Fibroblast of lung (primary cell): ENCODE results near the gene ENPP7. TPM values are rescaled to one million over a fixed set of nuclear protein-coding genes. Genes with fewer than 3 reads are reported as not detected.
A peak's percentile ranks its signal among the peaks of the same experiment; 100 is the strongest.

ENCODE experiments used
- DNase-seq, 2 donors: peaks; one replicate each; pipeline versions ENCODE4 v3.0.0 to v3.0.0-alpha.2; 2010; ENCODE audit warnings: low read depth in 2 of 2
- H2AFZ ChIP-seq: 2 replicates; pipeline ENCODE4 v1.5.1; 2012; ENCODE audit warnings: low read length, control low read depth, inconsistent platforms
- H3K27ac ChIP-seq: 2 replicates; pipeline ENCODE4 v1.5.1; 2011; ENCODE audit warnings: low read length, control low read depth; ENCODE audit not compliant: insufficient read depth
- H3K27me3 ChIP-seq: 2 replicates; pipeline ENCODE4 v1.5.1; 2011; ENCODE audit warnings: mild to moderate bottlenecking, low read length; ENCODE audit not compliant: control insufficient read depth, insufficient read depth
- H3K36me3 ChIP-seq: 2 replicates; pipeline ENCODE4 v1.5.1; 2011; ENCODE audit warnings: low read length; ENCODE audit not compliant: control insufficient read depth, insufficient read depth
- H3K4me1 ChIP-seq: 2 replicates; pipeline ENCODE4 v1.5.1; 2011; ENCODE audit warnings: low read length; ENCODE audit not compliant: control insufficient read depth, insufficient read depth; ENCODE audit errors: extremely low read depth
- H3K4me2 ChIP-seq: 2 replicates; pipeline ENCODE4 v1.5.1; 2011; ENCODE audit warnings: low read length, control low read depth; ENCODE audit not compliant: insufficient read depth; ENCODE audit errors: extremely low read depth
- H3K4me3 ChIP-seq, 4 experiments: fragments of 200-600 bp in 1 of 4; sonication (generic) in 1 of 4; replicated peaks in 1 of 4; 2 replicates each; pipeline ENCODE4 v1.5.1; 2011 to 2016; ENCODE audit warnings: low read length in 4 of 4, low read depth in 3 of 4, mild to moderate bottlenecking in 3 of 4, control low read depth in 2 of 4, inconsistent platforms in 1 of 4, mixed read lengths in 1 of 4; ENCODE audit not compliant: insufficient read depth in 1 of 4; ENCODE audit errors: control extremely low read depth in 1 of 4
- H3K79me2 ChIP-seq: 2 replicates; pipeline ENCODE4 v1.5.1; 2012; ENCODE audit warnings: mild to moderate bottlenecking, low read length, inconsistent platforms; ENCODE audit not compliant: control insufficient read depth, insufficient read depth
- H3K9ac ChIP-seq: 2 replicates; pipeline ENCODE4 v1.5.1; 2011; ENCODE audit warnings: mild to moderate bottlenecking, low read length, control low read depth; ENCODE audit not compliant: insufficient read depth
- H3K9me3 ChIP-seq: 2 replicates; pipeline ENCODE4 v1.5.1; 2012; ENCODE audit warnings: low read depth, low read length; ENCODE audit not compliant: control insufficient read depth, insufficient read depth
- H4K20me1 ChIP-seq: 2 replicates; pipeline ENCODE4 v1.5.1; 2011; ENCODE audit warnings: low read length; ENCODE audit not compliant: control insufficient read depth, insufficient read depth; ENCODE audit errors: extremely low read depth
- EZH2 ChIP-seq: IDR thresholded peaks from 2 replicates; pipeline ENCODE4 v1.5.1; 2012; ENCODE audit warnings: low read length, control low read depth, mild to moderate bottlenecking; ENCODE audit errors: missing control alignments
- polyA plus RNA-seq, 2 donors: library from polyadenylated mRNA; depleted of rRNA in 1 of 2; stranded (reverse) in 1 of 2; unstranded in 1 of 2; fragments of >200 nt; gene quantifications; 2 replicates each; pipeline ENCODE4 v1.2.1, GENCODE V29; 2011 to 2012; ENCODE audit warnings: missing spikeins in 1 of 2
- total RNA-seq: library from RNA; depleted of rRNA; stranded (reverse); fragments of >200 nt; gene quantifications from 2 replicates; pipeline ENCODE4 v1.2.1, GENCODE V29; 2014
- TF ChIP-seq, protein P1 (sequence below), 2 donors: IDR thresholded peaks in 1 of 2; conservative IDR thresholded peaks in 1 of 2; 1 replicate in 1 of 2; 2 replicates in 1 of 2; pipeline ENCODE4 v1.5.1; 2011 to 2012; ENCODE audit warnings: low read length in 2 of 2, control low read depth in 1 of 2, inconsistent platforms in 1 of 2, low read depth in 1 of 2, mild to moderate bottlenecking in 1 of 2

Gene ENPP7
- total and polyA plus RNA-seq, 2 donors (not counting 1 experiment from before 2014, with no cell fraction given): not detected

DNA sequence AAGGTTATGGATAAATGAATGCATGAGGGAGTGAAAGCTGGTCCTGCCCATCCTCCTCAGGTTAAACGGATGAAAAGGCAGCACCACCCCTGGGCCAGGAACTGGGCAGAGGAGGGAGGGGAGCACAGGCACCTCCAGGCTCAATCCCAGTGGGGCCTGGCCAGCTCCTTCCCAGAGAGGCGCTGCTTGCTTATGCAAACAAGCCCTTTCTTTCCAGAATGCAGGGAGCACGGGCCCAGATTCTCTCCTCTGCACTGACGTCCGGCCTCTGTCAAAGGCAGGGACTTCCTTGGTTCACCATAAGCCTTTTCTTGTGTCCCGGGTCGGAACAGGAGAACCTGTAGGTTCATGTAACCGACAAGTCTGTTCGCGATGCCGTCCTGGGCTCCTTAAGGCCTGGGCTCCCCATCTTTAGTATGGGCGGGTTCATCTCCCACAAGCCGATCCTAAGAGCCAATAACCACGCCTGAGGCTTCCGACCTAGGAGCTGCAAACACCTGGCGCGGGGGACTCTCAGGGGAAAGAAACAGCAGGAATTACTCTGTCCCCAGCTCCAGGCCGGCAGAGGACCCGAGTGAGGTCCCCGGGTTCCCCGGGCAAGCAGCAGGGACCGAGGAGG lies 16.3 kb downstream of the ENPP7 start:
- H3K36me3 ChIP-seq: no peaks in the 10 kb centered on the region
- no peaks in the 10 kb centered on the region for H3K79me2 ChIP-seq
- peak; percentile 52 for TF ChIP-seq EZH2
- TF ChIP-seq, protein P1, sequence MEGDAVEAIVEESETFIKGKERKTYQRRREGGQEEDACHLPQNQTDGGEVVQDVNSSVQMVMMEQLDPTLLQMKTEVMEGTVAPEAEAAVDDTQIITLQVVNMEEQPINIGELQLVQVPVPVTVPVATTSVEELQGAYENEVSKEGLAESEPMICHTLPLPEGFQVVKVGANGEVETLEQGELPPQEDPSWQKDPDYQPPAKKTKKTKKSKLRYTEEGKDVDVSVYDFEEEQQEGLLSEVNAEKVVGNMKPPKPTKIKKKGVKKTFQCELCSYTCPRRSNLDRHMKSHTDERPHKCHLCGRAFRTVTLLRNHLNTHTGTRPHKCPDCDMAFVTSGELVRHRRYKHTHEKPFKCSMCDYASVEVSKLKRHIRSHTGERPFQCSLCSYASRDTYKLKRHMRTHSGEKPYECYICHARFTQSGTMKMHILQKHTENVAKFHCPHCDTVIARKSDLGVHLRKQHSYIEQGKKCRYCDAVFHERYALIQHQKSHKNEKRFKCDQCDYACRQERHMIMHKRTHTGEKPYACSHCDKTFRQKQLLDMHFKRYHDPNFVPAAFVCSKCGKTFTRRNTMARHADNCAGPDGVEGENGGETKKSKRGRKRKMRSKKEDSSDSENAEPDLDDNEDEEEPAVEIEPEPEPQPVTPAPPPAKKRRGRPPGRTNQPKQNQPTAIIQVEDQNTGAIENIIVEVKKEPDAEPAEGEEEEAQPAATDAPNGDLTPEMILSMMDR (conservative IDR thresholded peaks at IDR 0.05 in 1 of 2, IDR thresholded peaks at IDR 0.05 in 1 of 2; ENCODE audit: low read depth in 1 of 2, low read length in 2 of 2): no peak
- H4K20me1 ChIP-seq: no peaks in the 10 kb centered on the region
- H3K9ac ChIP-seq: no peak overlapping the region
- H2AFZ ChIP-seq: no peak overlapping the region
- H3K27me3 ChIP-seq: peaks cover 28% of the 10 kb centered on the region
- H3K4me2 ChIP-seq: no peak overlapping the region
- H3K9me3 ChIP-seq: no peaks in the 10 kb centered on the region
- no peaks in the 10 kb centered on the region for H3K4me1 ChIP-seq
- H3K27ac ChIP-seq: no peak overlapping the region
- no peak overlapping the region for H3K4me3 ChIP-seq
- DNase-seq: no peak

DNA sequence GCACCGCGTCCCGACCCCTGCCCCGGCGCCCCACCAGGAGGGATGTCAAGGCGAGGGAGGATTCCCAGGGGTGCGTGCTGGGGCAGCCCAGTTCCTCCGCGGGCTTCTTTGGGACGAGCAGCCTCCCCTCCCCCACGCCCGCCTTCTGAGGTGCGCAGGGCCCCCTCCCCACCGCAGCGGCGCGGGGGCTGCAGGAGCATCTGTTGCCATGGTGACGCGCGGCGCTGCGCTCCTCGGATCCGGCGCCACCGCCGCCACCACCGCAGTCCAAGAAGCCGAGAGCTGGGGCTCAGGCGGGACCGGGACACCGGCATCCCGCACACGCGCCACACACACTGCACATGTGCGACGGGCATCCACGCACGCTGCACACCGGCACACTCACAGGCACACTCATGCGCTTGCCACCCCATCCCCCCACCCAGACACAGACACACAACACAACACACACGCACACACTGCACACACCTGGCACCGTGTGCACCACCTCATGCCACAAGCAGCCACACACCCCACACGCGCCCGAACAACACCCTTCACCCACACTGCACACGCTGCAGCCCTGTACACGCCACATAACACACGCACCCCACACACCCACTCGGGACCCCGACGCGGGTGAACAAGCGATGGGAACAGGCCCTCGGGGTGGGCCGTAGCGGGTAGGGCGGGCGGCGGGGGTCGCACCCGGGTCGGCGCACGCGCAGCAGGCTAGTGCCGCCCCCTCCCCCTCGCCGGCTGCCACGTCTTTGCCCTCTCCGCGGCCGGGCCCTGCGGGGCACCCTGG lies 17.0 kb downstream of the ENPP7 start:
- Histone ChIP-seq H3K4me2 (no peak overlapping the region), H3K9me3 (no peaks in the 10 kb centered on the region), H3K79me2 (no peaks in the 10 kb centered on the region), H2AFZ (no peak overlapping the region), H3K4me3 (no peak overlapping the region), H3K9ac (no peak overlapping the region), H3K36me3 (no peaks in the 10 kb centered on the region), H4K20me1 (no peaks in the 10 kb centered on the region), H3K27me3 (peaks cover 28% of the 10 kb centered on the region), H3K27ac (no peak overlapping the region), H3K4me1 (no peaks in the 10 kb centered on the region)
- TF ChIP-seq, protein P1 (conservative IDR thresholded peaks at IDR 0.05 in 1 of 2, IDR thresholded peaks at IDR 0.05 in 1 of 2; ENCODE audit: low read depth in 1 of 2, low read length in 2 of 2): no peak
- TF ChIP-seq EZH2: peak; percentile 97
- no peak for DNase-seq

DNA sequence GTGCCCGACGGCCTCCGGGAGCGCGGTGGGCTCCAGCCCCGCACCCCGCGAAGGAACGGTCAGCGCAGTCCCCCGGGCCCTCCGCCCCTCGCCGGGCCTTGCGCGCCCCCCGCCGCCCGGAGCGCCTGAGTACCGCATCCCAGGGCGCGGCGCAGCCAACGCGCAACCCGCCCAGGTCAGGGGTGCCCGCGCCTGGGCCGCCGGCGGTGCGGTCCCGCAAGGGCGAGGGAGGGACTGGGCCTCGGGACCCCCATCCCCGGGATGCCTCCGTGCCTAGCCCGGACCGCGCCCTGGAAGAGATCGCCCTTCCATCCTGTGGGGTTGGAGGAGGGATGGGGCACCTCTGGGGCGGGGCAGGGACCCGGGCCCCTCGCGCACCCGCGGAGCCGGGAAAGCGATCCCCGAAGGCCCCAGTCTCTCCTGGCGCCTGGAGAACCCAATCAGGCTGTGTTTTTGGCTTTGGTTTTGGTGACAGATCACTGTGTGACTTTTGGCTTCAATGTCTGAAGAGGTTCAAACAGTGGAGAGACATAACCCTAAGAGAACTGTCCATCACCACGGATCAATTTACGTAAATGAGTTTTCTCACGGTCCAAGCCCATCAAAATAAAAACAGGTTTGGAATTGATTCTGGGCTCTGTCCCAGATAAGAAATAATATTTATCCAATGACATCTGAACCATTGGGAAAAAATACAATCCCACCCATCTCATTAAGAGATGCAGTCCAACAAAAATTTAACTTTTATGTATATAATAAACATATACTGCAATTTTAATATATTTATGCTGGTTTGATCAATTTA lies 17.8 kb downstream of the ENPP7 start:
- H4K20me1 ChIP-seq: no peaks in the 10 kb centered on the region
- no peak overlapping the region for H3K9ac ChIP-seq
- peaks cover 28% of the 10 kb centered on the region for H3K27me3 ChIP-seq
- no peaks in the 10 kb centered on the region for H3K4me1 ChIP-seq
- H3K4me3 ChIP-seq: no peak overlapping the region
- H3K27ac ChIP-seq: no peak overlapping the region
- TF ChIP-seq EZH2: peak; percentile 53
- TF ChIP-seq, protein P1 (conservative IDR thresholded peaks at IDR 0.05 in 1 of 2, IDR thresholded peaks at IDR 0.05 in 1 of 2; ENCODE audit: low read depth in 1 of 2, low read length in 2 of 2): no peak
- no peak for DNase-seq
- no peaks in the 10 kb centered on the region for H3K9me3 ChIP-seq
- H2AFZ ChIP-seq: no peak overlapping the region
- H3K4me2 ChIP-seq: no peak overlapping the region
- H3K36me3 ChIP-seq: no peaks in the 10 kb centered on the region
- no peaks in the 10 kb centered on the region for H3K79me2 ChIP-seq
